NCI-H1694 (cell line): ENCODE measurements around the gene CTXND2.
A peak's percentile ranks its signal among the peaks of the same experiment; 100 is the strongest.
"Not testable (repeated sequence)": the region's sequence is repeated elsewhere in the genome, so short reads cannot be mapped to it uniquely, and the experiment has no call there.

Experiments used
- DNase-seq: peaks from one replicate; lab custom pipeline; 2025; lab: John Stamatoyannopoulos, UW

CTXND2 gene

GRCh38 chr1:150893336-150893913, 6.5 kb downstream of the CTXND2 start:
- no peak for DNase-seq

- no peak for DNase-seq
Measured at GRCh38 chr1:150895618-150896017, 8.7 kb downstream of the CTXND2 start.

- DNase-seq: not testable (repeated sequence)
Measured at GRCh38 chr1:150899795-150900194, 12.9 kb downstream of the CTXND2 start.

GRCh38 chr1:150902346-150902745, 15.4 kb downstream of the CTXND2 start:
- no peak for DNase-seq

- DNase-seq: no peak
Measured at GRCh38 chr1:150902751-150903150, 15.8 kb downstream of the CTXND2 start.

GRCh38 chr1:150905301-150905700, 18.4 kb downstream of the CTXND2 start:
- no peak for DNase-seq

- DNase-seq: no peak
Measured at GRCh38 chr1:150906329-150906728, 19.4 kb downstream of the CTXND2 start.

- DNase-seq: no peak
Measured at GRCh38 chr1:150906813-150907212, 19.9 kb downstream of the CTXND2 start.

GRCh38 chr1:150909585-150910180, 22.7 kb downstream of the CTXND2 start:
- DNase-seq: no peak

- no peak for DNase-seq
Measured at GRCh38 chr1:150912623-150913022, 25.7 kb downstream of the CTXND2 start.

- no peak for DNase-seq
Measured at GRCh38 chr1:150917387-150917786, 30.5 kb downstream of the CTXND2 start.

- peak; percentile 86 for DNase-seq
Measured at GRCh38 chr1:150922519-150922975, 35.6 kb downstream of the CTXND2 start.

GRCh38 chr1:150925080-150925479, 38.1 kb downstream of the CTXND2 start:
- no peak for DNase-seq

GRCh38 chr1:150926097-150926741, 39.3 kb downstream of the CTXND2 start, which contains the start of gene SETDB1:
Gene SETDB1, plus strand, starts transcription at chr1:150926363. Its CDS starts 1,352 bp downstream, at chr1:150927715.
- peak; percentile 99 for DNase-seq

- no peak for DNase-seq
Measured at GRCh38 chr1:150927624-150928023, 40.7 kb downstream of the CTXND2 start.

GRCh38 chr1:150928286-150928685, 41.4 kb downstream of the CTXND2 start:
- DNase-seq: no peak

- not testable (repeated sequence) for DNase-seq
Measured at GRCh38 chr1:150928775-150929174, 41.8 kb downstream of the CTXND2 start.

GRCh38 chr1:150931773-150932172, 44.8 kb downstream of the CTXND2 start:
- no peak for DNase-seq

- no peak for DNase-seq
Measured at GRCh38 chr1:150944856-150945255, 57.9 kb downstream of the CTXND2 start.

- DNase-seq: no peak
Measured at GRCh38 chr1:150954708-150955107, 67.8 kb downstream of the CTXND2 start.

GRCh38 chr1:150955280-150955679, 68.3 kb downstream of the CTXND2 start:
- no peak for DNase-seq

- no peak for DNase-seq
Measured at GRCh38 chr1:150957666-150958065, 70.7 kb downstream of the CTXND2 start.

GRCh38 chr1:150960646-150961045, 73.7 kb downstream of the CTXND2 start:
- no peak for DNase-seq
